WI38 (cell line): ENCODE results near the gene MYOF.

Experiments used
- H3K4me3 ChIP-seq: 2 replicates; pipeline ENCODE4 v1.5.1; 2011; ENCODE audit warnings: low read depth, mild to moderate bottlenecking, control low read depth, low read length
- CTCF ChIP-seq: IDR thresholded peaks from 2 replicates; pipeline ENCODE4 v1.5.1; 2012; ENCODE audit warnings: low read depth, mild to moderate bottlenecking, control low read depth, low read length

The MYOF gene

GRCh38 chr10:93403152-93404047 is 78.7 kb downstream of the MYOF start:
- TF ChIP-seq CTCF: no peak
- no peak overlapping the region for H3K4me3 ChIP-seq

- H3K4me3 ChIP-seq: no peak overlapping the region
- no peak for TF ChIP-seq CTCF
Observed at GRCh38 chr10:93402192-93402591, 79.9 kb downstream of the MYOF start.

GRCh38 chr10:93398528-93398927 is 83.6 kb downstream of the MYOF start:
- no peak for TF ChIP-seq CTCF
- no peak overlapping the region for H3K4me3 ChIP-seq

GRCh38 chr10:93397020-93397419 is 85.1 kb downstream of the MYOF start:
- H3K4me3 ChIP-seq: no peak overlapping the region
- no peak for TF ChIP-seq CTCF

GRCh38 chr10:93393211-93393610 is 88.9 kb downstream of the MYOF start:
- no peak overlapping the region for H3K4me3 ChIP-seq
- TF ChIP-seq CTCF: no peak

- TF ChIP-seq CTCF: no peak
- no peak overlapping the region for H3K4me3 ChIP-seq
Observed at GRCh38 chr10:93392121-93392520, 90.0 kb downstream of the MYOF start.

- H3K4me3 ChIP-seq: no peak overlapping the region
- TF ChIP-seq CTCF: no peak
Observed at GRCh38 chr10:93390306-93391090, 91.6 kb downstream of the MYOF start.
